ENCODE data around the gene SLC66A2. TPM values are rescaled to one million over a fixed set of nuclear protein-coding genes. Genes with fewer than 3 reads are reported as not detected.
"Not testable (repeated sequence)": the region's sequence is repeated elsewhere in the genome, so short reads cannot be mapped to it uniquely, and the experiment has no call there.

SLC66A2 gene
- polyA plus RNA-seq, 1 donor = 18.5 TPM

DNA sequence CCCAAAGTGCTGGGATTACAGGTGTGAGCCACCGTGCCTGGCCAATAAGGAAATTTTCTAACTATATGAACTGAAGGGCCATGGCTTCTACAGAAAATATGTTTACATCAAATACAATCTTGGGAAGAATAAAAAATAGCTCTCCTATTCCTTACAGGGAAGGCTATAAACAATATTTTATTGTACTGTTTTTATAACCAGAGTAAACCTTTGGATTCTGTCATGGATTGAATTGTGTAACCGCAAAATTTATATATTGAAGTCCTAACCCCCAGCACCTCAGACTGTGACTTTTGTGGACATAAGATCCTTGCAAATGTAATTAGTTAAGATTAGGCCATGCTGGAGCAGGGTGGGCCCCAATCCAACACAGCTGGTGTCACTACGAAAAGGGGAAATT lies 21.3 kb upstream of the SLC66A2 start:
- DNase-seq = no peak

DNA sequence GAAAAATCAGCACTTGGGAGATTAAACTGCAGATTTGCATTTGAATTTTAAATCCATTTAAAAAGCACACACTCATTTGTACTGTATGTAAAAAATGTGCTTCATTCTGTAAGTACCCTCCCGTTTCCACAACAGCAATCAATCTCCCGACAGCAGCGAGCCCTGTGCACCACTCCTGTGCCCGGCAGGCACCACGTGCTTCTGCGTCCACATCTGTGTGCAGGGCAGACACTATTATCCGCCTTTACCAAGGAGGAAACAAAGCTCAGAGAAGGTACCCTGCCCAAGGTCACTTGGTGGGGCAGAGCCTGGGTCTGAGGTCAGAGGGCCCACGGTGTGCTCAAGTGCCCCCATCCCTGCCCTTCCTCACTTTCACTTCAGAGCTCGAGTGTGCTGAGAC lies 20.5 kb upstream of the SLC66A2 start:
- DNase-seq = no peak

DNA sequence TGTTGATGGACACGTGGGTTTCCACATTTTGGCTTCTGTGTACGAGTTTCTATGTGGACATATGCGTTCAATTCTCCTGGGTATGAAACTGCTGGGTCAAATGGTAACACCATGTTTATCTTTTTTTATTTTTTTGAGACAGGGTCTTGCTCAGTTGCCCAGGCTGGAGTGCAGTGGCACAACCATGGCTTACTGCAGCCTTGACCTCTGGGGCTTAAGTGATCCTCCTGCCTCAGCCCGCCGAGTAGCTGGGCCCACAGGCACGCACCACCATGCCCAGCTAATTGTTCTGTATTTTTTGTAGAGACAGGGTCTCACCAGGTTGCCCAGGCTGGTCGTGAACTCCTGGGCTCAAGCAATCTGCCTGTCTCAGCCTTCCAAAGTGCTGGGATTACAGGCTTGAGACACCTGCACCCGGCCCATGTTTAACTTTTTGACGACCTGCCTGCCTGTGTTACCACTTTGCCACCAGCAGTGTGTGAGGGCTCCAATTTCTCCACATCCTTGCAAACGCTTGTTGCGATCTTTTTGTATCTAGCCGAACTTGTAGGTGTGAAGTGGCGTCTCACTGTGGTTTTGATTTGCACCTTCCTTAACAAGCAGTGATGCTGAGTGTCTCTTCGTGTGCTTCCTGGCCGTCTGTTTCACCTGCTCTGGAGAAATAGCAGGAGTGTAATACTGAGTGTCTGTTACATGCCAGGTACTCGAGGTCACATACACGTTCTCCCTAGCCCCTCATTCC lies 19.9 kb upstream of the SLC66A2 start:
- DNase-seq = no peak

DNA sequence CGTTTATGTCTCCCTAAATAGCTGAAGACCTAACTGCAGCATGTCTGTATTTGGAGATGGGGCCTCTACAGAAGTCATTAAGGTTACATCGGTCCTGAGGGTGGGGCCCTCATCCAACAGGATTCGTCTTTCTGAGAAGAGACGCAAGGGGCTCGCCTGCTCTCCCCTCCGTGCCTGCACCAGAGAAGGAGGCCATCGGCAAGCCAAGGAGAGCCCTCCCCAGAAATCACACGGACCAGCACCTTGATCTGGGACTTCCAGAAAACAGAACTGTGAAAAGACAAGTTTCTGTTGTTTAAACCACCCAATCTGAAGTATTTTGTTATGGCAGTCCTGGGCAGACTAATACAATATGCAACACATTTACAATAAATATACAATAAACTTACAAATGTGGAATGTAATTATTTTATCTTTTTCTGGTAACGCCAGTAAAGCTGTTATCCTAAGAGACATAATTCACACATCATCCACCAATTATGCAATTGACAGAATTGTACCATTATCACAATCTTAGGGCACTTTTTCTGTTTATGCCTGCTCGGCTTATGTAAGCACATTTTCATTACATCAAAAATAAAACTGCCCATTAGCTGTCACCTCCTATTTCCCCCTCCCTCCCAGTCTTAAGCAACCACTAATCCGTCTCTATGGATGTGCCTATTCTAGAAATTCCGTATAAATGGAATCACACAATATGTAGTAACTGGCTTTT lies 19.1 kb upstream of the SLC66A2 start:
- DNase-seq = no peak

DNA sequence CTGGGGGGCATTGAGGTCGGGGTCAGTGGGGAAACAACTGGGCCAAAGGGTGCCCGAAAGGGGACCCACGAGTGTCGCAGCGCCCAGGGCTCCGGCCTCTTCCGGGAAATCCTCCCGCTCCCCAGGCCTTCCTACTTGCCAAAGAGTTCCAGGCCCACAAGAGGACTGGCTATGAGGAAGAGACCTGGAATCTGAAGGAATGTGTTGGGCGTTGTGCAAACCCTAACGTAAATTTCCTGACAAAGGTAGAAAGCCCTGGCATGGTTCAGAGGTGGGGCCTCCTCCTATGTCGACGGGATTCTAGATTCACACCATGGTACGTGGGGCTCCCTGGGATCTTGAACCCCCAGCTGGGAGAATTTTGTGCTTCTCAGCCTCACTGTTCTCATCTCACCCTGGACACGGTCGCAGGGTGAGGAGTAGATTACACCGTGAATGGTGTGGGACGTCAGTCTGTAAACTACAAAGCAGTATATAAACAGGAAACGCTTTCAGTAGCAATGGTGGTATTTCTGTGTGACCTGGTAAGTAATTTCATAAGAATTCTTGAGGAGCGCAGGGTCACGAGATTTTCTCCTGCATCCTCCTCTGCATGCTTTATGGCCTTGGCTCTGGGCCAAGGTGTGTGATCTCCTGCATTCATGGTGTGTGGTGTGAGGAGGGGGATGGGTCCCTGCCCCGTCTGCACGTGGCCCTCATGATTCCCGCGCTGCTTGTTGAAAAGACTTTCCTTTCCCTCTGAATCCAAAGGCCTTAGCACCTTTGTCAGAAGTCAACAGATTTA lies 13.9 kb upstream of the SLC66A2 start:
- no peak for DNase-seq

DNA sequence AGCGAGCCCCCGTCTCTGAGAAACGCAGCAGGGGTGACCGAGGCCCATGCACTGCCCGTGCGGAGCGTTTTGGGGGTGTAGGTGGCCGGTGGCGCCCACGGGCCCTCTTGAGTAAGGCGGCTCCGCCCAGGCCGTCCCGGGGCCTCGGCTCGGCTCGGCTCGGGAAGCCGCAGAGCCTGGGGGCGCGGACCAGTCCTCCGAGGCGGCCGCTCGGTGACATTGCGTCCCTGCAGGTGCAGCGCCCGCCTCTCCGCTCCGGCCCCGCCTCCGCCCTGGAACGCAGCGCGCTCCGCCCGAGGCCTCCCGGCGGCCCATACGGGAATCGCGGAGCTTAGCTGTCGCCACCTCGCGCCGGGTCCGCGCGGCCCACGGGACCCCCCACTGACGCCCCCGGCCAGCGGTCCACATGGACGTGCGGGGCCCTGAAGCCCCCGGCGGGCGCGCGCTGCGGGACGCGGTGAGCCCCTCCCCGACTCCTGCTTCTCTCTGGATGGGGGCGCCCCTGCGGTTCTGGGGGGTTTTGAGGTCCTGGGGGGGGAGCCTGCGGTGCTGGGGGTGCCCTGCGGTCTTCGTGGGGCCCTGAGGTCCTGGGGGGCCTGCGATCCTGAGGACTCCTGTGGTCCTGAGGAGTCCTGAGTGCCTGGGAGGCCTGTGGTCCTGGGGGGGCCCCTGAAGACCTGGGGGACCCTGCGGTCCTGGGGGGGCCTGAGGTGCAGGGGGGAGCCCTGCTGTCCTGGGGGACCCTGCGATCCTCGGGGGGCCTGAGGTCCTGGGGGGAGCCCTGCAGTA lies 13.1 kb upstream of the SLC66A2 start, which contains the start of gene HSBP1L1:
TSS of gene HSBP1L1 (plus strand) at position 314 of the 789 bp plus-strand sequence. CDS start at position 407, 93 bp downstream.
- DNase-seq = peak; percentile 57

DNA sequence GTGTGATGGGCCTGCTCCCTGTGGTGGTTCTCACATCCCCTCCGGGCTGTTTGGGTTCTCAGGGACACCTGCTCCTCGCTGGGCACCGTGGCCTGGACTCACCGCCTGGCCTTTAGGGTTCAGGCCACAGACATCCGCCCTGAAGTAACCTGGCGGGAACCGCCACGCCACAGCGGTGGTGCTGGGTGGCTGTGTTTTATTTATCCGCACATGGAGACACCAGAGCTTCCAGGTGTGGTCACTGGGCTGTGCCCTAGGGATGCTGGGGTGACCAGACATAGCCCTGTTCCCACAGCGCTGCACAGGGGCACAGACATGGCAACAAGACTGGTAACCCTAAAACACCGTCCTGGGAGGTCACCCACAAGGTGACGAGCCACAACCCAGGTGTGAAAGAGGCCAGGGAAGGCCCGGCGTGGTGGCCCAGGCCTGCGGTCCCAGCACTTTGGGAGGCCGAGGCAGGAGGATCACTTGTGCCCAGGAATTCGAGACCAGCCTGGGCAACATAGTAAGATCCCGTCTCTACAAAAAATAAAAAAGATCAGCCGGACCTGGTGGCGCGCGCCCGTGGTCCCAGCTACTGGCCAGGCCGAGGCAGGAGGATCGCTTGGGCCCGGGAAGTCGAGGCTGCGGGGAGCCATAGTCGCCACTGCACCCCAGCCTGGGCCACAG lies 12.3 kb upstream of the SLC66A2 start:
- DNase-seq = no peak

DNA sequence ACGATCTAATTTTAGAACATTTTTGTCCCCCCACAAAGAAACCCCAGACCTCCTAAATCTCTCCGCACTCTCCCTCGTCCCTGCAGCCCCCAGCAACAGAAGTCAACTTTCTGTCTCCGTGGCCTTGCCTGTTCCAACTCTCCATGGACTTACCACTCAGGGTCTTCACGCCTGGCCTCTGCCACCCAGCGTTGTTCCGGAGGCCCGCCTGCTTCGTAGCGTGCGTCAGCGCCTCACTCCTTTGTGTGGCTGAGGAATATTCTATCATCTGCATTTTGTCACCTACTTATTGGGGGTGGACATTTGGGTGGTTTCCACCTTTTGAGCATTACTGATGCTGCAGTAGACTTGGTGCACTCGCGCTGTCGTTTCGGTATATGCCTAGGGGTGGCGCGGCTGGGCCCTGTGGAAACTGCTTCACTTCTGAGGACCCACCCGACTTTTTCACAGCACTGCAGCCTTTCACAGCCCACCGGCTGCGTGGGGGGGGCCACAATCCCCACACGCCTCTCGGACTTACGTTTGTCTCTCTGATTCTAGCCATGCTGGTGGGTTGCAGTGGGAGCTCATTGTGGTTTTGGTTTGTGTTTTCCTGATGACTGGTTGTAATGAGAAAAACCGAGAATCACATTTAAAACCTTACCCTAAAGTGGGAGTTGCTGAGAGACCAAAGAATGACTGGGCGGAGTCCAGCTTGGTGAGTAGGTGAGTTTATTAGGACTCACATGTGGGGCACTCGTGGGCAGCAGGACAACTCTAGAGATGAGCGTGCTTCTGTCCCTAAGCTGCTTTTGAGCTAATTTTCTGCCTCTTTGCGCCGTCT lies 11.6 kb upstream of the SLC66A2 start:
- DNase-seq = no peak

DNA sequence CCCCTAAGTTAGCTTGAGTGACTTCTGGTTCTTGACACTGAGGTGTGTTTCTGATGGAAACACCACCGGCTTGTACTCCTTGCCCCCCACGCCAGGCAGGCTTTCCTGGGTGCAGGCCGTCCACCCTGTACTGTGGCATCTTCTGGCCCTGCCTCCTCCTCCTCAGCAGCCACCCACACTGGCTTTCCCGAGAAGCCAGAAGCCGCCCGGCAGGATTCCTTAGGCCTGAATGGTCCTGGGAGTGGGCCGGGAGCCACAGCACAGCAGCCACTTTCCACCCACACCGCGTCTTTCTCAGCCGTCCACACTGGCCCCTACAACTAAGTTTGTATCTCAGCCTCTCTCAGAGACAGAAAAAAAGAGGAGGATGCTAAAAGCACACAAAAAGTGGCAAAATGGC lies 10.9 kb upstream of the SLC66A2 start:
- DNase-seq = no peak

DNA sequence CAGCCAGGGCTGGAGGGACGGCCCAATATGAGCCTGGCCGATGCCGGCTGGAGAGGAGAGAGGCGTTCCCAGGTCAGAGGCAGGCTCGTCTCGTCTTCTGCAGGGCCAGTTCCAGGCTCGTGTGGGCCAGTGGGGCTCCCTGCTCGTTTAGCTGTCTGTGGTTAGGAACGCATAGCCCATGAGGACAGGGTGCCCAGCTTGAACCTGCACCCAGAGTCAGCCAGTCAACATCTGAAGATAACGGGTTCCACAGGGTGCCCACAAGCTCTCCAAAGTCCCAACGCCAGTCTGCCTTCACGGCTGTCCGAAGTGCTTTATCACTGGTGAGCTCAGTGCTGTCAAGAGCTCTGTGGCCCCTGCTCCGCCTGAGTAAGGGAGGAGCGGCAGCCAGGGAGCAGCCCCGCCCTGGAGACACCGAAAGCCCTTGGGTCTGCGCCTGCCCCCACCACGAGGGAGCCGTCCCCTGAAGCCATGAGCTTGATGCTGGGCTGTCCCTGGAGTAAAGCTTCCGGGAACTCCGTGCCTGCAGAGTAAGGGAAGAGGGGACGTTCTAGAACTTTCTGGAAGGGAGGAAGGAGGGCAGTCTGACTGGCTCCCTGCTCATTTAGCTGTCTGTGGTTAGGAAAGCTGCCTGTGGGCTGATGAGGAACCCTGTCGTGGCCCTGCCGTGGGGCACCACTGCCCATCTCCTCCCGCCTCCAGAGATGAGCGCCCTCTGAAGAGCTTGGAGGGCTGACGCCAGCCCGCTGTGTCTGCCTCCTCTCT lies 10.3 kb upstream of the SLC66A2 start:
- no peak for DNase-seq

DNA sequence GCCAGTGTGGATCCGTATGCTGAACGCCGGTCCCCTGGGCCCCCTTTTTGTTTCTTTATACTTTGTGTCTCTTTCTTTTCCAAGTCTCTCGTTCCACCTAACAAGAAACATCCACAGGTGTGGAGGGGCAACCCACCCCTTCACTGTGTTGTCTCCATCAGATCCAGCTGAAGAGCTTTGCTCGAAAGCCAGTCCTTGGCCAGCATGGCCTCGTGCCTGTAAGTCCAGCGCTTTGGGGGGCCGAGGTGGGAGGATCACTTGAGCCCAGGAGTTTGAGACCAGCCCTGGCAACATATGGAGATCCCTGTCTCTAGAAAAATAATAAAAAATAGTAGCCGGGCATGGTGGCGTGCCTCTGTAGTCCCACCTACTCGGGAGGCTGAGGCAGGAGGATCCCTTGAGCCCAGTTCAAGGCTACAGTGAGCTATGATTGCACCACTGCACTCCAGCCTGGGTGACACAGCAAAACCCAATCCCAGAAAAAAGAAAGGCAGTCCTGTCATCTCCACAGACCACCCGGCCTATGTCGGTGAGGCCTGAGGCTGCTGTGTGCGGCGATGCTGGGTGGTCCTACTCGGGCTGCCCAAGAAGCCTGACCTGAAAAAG lies 9.6 kb upstream of the SLC66A2 start:
- DNase-seq = no peak

DNA sequence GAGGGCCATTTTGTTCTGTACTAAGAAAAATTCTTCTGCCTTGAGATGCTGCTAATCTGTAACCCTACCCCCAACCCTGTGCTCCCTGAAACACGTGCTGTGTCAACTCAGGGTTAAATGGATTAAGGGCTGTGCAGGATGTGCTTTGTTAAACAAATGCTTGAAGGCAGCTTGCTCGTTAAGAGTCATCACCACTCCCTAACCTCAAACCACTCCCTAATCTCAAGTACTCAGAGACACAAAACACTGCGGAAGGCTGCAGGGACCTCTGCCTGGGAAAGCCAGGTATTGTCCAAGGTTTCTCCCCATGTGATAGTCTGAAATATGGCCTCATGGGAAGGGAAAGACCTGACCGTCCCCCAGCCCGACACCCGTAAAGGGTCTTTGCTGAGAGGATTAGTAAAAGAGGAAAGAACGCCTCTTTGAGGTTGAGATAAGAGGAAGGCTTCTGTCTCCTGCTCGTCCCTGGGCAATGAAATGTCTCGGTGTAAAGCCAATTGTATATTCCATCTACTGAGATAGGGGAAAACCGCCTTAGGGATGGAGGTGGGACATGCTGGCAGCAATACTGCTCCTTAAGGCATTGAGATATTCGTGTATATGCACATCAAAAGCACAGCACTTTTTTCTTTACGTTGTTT lies 8.8 kb upstream of the SLC66A2 start:
- DNase-seq = not testable (repeated sequence)

DNA sequence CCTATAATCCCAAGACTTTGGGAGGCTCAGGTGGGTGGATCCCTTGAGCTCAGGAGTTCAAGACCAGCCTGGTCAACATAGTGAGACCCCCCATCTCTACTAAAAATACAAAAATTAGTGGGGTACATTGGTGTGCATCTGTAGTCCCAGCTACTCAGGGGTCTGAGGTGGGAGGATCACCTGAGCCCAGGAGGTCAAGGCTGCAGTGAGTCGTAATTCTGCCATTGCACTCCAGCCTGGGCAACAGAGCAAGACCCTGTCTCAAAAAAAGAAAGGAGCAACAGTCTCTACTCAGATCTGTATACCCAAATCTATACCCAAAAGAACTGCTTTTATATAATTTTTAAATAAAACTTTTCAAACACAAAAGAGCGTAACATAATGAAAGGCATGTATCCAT lies 7.5 kb upstream of the SLC66A2 start:
- DNase-seq = no peak

DNA sequence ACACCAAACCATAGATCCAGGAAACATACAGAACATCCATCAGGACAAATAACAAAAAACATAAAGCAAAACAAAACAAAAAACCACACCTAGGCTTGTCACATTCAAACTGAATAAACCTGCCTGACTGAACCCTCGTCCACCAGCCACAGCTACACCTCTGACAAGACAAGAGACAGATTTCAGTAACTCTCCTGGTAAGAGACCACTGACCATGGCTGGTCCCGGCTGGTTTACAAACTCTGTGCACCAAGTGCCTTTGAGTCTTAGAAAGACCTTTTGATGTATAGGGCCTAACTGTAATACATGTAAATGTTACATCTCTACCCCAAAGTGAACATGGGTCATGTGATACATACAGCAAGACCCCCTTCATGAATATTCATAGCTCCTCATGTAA lies 4.8 kb upstream of the SLC66A2 start:
- no peak for DNase-seq

DNA sequence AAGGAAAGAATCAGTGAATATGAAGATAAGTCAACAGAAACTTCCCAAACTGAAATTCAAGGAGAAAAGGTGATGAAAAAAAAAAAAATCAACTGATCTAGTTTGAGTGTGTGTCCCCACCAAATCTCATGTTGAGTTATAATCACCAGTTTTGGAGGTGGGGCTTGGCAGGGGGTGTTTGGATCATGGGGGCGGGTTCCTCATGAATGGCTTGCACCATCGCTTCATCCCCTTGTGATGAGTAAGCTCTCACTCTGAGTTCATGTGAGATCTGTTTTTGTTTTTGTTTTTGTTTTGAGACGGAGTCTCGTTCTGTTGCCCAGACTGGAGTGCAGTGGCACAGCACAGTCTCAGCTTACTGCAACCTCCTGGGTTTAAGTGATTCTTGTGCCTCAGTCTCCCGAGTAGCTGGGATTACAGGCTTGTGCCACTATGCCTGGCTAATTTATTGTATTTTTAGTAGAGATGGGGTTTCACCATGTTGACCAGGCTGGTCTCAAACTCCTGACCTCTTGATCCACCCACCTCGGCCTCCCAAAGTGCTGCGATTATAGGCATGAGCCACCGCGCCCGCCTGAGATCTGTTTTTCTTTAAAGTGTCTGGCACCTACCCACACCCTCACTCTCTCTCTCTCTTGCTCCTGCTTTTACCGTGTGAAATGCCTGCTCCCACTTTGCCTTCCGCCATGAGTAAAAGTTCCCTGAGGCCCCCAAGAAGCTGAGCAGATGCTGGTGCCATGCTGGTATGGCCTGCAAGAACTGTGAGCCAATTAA lies 4.0 kb upstream of the SLC66A2 start:
- DNase-seq = no peak

DNA sequence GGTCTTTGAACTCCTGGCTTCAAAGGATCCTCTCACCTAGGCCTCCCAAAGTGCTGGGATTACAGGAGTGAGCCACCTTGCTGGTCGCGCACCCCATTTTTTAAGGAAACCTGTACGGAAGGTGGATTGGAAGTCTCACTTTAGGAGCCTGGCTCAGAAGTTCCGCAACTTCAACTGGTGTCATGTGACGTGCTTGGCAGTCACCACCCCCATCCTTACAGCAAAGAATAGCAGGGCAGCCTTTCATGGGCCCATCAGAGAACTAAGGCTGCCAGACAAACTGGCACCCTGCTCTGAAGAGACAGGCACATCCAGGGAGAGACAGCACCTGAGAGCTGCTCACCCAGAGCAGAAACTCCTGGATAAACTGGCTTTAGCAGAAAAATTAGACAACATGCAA lies 3.3 kb upstream of the SLC66A2 start:
- no peak for DNase-seq

DNA sequence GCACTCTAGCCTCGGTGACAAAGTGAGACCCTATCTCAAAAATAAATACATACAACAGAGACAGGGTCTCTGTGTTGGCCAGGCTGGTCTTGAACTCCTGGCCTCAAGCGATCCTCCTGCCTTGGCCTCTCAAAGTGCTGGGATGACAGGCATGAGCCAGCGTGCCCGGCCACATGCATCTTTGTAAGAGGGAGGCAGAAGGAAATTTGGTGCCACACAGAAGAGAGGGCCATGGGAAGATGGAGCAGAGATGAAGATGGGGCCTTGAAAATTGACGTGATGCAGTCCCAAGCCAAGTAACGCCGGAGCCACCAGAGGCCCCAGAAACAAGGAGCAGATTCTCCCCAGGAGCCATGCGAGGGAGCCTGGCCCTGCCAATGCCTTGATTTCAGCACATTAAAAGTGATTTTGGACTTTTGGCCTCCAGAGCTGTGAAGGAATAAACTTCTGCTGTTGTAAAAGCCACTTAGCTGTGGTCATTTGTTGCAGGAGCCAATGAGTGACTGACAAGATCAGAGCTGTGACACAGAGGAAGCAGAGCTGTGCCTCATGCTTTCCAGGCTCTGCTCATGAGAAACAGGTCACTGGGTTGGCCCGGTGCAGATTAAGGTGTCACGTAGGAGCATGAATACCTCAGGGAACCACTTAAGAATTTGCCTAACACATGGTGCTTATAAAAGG lies 2.7 kb upstream of the SLC66A2 start:
- DNase-seq = no peak

All from left kidney (tissue), 2 donors.